ENCODE measurements around the gene KLHL35.

KLHL35 gene

GRCh38 chr11:75442161-75442885, 9.3 kb upstream of the KLHL35 start:
- no peak for FAIRE-seq
- DNase-seq (ENCODE audit: low spot score) = no peak

GRCh38 chr11:75441804-75442132, 8.8 kb upstream of the KLHL35 start:
- DNase-seq (ENCODE audit: low spot score) (no peak), FAIRE-seq (no peak)

GRCh38 chr11:75440960-75441803, 8.2 kb upstream of the KLHL35 start:
- DNase-seq (ENCODE audit: low spot score) = no peak
- FAIRE-seq = no peak

DNA sequence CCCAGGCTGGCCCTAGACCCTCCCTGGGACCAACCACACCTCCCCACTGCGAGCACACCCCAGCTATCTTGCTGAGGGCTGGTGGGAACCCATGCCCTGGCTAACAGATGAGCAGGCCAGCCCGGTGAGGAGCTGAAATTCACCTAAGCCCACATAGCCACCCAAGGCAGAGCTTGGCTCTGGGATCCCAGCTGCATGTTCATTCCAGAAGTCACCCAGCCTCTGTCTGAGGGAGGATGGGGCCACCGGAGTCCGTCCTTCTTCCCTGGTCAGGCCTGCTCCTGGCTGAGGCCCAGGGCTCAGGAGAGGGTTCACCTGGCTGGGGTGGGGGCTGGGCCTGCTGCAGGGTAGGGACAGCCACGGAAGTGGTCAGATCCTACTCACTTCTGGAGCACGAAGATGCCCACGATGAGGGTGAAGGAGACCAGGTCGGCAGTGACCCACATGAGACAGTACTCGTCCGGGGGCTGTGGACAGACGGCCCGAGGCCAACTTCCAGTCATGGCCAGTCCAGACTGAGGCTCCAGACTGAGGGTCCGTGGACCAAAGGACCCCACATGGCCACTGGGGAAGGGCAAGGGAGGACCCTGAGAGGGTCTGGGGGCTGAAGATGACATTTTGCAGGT, 6.6 kb upstream of the KLHL35 start:
- no peak for FAIRE-seq
- no peak for DNase-seq (ENCODE audit: low spot score)

GRCh38 chr11:75439026-75439425, 6.0 kb upstream of the KLHL35 start:
- DNase-seq (ENCODE audit: low spot score) = no peak
- FAIRE-seq = no peak

DNA sequence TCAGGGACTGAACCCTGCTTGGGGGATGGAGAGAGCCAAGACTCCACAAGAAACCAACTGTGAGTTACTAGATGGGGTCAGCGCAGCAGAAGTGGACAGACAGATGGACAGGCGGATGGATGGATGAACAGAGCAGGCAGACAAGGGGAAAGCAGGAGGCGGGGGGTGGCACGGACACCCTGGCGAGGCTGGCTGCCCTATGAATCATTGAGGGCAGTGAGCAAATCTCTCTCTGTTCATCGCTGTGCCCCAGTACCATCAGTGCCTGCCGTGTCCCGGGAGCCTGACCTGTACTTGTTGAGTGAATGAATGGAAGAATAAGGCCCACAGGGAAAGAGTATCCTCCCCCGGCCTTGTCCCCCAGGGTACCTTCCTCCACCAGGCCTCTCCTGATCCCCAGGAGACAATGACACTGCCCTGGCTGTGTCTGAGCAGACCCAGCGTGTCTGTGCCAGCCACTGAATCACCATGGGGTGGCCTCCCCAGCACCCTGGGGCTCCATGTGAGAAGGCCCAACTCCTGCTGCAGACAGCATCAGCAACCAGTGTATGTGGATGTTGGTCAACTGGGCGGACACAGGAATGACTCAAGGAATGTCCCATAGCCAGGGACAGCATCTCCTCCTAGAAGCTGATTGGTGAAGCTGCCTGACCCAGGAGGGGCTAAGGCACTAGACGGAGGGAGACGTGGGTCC, 5.1 kb upstream of the KLHL35 start:
- peak; percentile 37 for DNase-seq (ENCODE audit: low spot score)

DNA sequence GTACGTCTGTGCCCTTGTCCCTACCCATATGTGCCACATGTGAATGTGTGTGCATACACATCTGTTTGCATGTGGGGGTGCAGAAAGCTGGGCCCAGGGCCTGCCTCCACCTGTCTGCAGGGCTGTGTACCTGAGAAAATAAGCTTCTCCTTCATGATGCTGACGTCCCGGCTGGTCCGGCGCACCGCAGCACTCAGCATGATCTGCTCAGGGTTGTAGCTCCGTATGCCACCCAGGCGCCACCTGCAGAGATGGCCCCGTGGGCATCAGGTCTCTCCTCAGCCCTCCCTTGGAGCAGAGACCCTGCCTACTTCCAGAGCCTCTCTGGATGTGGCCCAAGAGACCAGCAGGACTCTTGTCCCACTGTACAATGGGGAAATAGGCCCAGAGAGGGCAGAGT, 3.8 kb upstream of the KLHL35 start:
- DNase-seq (ENCODE audit: low spot score) (no peak), FAIRE-seq (no peak)

More for the DNA sequence above, 5.1 kb upstream of the KLHL35 start:
- no peak for FAIRE-seq

DNA sequence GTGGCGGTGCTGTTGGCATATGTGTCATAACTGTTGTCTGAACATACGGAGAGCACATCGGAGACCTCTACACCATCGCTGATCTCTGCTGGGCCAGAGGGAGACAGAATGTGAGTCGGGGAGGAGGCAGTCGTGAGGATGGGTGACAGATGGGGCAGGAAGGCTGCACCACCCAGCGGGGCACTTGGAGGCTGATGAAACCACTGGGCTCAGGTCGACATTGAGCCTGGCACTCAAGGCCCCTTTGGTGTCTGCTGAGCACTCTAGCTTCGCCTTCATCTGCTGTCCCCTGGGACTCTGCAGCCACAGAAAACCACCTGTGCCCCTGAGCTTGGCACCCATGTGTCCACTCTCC, 2.5 kb upstream of the KLHL35 start:
- FAIRE-seq (no peak), DNase-seq (ENCODE audit: low spot score) (no peak)

DNA sequence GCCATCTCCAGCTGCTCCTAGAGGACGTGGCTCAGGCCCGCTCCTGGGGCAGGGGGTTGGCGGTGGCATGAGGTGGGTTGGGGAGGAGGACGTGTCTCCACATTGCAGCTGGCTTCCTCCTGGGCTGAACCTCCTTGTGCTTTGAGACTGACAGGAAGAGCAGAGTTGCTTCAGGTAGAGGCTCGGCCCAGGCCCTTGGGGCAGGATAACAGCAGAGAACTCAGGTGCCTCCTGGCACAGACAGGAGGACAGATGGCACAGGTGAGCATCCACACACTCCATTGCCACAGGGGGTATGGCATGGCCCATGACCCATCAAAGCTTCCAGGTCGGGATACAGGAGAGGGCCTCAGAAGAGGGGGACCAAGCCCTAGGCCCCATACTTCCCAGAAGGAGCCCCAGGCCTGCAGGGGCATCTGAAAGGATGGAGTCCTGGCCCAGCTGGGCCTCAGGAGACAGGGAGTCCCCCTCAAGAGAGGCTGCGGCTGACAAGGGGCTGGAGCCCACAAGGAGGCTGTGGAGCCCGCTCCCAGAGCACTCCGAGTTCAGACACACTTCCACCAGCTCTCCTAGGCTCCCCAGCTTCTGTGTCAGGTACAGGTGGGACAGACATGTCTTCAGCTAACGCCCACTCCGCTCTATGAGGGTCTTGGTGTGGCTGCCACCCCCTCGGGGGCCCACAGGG, 2.0 kb upstream of the KLHL35 start:
- DNase-seq (ENCODE audit: low spot score) (no peak), FAIRE-seq (no peak)

DNA sequence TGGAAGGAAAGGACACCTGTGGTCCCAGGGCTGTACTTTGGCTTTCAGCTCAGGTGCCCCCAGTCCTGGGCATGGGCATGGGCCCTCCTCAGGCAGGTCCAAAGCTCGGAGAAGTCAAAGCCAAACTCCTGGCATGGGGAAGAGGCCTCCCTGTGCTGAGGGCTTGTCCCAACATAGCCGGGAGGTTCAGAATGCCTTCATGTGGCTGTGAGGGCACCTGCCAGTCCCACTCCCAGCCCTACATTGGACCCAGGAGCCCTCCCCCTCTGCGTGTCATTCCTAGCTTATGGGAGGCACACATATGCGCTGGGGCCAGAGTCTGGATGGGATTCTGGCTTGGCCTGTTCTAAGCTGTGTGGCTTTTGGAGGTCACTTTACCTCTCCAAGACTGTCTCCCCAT, 1.0 kb upstream of the KLHL35 start:
- DNase-seq (ENCODE audit: low spot score) (no peak), FAIRE-seq (no peak)

DNA sequence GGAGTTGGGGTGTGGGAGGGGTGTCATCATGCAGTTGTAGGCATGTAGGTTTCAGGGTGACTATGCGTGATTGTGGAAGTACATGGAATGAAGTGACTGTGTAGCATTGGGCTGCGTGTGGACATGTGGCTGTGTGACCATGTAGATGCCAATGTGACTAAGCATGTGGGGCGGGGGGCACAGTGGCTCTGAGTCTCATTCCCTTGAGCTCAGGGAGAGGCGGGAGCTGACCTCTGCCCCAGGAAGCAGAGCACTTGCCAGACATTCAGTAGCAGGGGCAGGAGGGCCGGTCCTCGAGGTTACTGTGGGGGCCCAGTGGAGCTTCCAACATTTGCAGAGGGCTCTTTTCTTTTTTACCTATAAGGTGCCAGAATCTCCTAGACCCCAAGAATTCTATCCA, 440 bp upstream of the KLHL35 start:
- FAIRE-seq = no peak
- no peak for DNase-seq (ENCODE audit: low spot score)

DNA sequence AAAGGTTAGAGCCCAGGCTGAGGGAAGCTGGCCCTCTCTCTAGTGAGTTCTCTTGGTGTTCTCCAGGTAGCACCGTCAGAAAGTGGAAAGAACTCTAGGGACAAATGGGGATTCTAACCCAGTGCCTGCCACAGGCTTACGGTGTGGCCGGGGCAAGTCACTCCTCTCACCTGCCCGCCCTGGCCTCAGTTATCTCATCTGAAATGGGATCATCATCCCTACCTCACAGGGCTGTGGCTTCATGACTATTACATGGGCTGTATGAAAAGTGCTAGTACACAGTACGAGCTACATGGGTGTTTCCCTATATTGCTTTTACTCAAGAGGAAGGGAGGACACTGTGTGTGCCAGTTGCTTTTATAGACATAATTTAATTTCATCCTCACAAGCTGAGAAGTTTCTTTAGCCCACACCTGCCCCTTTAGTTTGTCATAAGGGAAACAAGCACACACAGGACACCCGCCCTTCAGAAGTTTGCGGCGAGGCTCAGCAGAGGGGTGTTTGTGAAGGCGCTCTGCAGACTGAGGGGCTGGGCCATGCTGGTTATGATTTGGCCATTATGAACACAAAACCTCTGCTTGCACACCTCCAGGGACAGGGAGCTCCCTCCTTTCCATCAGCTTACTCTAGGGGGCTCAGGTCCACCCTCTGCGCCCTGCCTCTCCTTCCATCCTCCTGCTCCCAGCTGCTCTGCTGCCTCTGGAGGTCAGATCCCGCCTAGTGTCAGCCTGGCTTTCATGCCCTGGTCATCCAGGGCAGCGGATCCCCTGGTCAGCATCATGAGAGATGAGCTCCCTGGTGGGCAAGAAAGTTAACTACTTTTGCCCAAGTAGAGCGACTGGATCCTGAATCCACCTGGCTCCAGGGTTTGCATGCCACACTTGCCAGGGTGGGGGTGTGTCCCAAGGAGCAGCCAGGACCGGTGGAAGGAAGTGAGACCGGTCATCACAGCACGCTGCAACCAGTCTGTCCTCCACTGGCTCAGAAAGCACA, 1.2 kb downstream of the KLHL35 start:
- no peak for DNase-seq (ENCODE audit: low spot score)
- FAIRE-seq = no peak

GRCh38 chr11:75430714-75431532, 2.1 kb downstream of the KLHL35 start:
- no peak for DNase-seq (ENCODE audit: low spot score)
- no peak for FAIRE-seq

DNA sequence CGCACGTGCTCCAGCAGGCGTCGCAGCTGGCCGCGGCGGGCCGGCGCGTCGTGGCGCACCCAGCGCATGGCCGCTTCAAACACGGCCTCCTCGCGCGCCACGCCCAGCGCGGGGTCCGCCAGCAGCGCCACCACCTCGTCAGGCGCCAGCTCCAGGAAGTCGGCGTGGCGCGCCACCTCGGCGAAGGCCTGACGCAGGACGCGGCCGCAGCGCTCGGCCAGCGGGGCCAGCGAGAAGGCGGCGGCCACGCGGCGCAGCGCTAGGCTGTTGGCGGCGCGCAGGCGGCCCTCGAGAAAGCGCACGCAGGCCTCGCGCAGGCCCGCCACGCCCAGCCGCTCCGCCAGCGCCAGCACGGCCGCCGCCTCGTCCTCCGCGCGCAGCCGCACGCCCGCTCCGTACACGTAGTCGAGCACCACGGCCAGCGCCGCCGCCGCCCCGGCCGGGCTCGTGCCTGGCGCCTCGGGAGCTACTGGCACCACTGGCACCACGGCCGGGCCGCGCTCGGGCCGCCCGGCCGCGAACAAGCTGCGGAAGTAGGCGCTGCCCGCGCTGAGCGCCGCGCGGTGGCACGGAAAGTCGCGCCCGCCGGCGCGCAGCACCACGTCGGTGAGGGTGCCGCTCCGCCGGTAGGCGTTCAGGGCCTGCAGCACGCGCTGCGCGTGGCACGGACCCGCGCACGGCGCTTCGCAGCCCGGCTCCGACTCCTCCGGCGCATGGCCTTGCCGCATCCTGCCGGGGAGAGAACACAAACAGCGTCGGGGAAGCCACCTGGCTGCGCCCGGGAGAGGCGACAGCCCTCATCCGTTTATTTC, 2.9 kb downstream of the KLHL35 start:
- DNase-seq (ENCODE audit: low spot score) (no peak), FAIRE-seq (no peak)

- DNase-seq (ENCODE audit: low spot score) (no peak), FAIRE-seq (no peak)
Measured at GRCh38 chr11:75429641-75429901, 3.4 kb downstream of the KLHL35 start.

DNA sequence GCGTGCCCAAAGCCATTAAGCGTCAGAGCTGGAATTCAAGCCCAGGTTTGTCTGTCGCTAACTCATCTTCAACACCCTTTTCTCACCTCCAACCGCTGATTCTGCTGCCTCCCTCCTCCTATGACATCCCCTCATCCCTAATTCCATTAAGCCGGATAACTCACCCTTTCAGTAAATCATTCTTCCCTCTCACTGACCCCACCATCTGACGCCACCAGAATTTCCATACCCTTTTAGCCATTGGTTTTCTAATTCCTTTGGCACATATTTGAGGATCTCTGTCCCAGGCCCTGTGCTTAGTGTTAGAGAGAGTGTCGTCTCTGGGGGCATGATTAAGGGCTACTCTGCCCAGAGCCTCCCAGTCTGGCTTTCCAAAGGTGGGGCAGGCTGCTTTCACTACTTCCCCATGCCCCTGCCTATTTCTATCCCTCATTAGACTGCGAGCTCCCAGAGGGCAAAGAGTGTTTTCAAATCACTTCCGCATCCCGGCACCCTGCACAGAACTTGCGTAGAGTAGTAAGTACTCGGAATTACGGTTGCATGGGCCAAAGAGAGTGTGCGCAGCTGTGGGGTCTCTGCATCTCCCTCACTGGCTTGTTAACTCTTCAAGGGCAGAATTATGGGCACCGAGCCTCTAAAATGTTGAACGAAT, 3.9 kb downstream of the KLHL35 start:
- no peak for FAIRE-seq
- no peak for DNase-seq (ENCODE audit: low spot score)

GRCh38 chr11:75428281-75428724, 4.7 kb downstream of the KLHL35 start:
- DNase-seq (ENCODE audit: low spot score) = no peak
- no peak for FAIRE-seq

DNA sequence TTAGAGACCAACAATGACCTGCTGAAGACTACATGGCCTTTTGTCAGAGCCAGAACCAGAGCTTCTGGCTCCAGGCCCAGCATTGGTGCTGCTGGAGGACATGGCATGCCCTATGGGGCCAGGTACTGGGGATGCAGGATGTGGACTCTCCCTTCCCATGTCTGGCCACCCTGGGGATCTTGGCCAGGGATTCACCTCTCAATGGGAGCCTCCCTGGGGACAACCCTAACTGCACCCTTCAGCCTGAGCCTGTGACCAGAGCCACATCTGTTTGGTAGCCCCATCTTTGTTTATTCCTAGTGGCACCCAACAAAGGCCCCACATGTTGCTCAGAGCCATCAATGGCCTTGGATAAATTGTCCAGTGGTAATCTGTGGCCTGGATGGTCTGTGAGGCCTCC, 5.8 kb downstream of the KLHL35 start:
- no peak for DNase-seq (ENCODE audit: low spot score)

More for the DNA sequence above, 5.8 kb downstream of the KLHL35 start:
- FAIRE-seq = no peak
